ENCODE results near the gene RAP1GAP2.

Gene RAP1GAP2

GRCh38 chr17:2847381-2848333 is 51.4 kb downstream of the RAP1GAP2 start:
- FAIRE-seq: no peak

GRCh38 chr17:2849327-2849670 is 53.1 kb downstream of the RAP1GAP2 start:
- FAIRE-seq: no peak
- DNase-seq (ENCODE audit: extremely low spot score, insufficient read length, low read depth): no peak

More at GRCh38 chr17:2847381-2848333, 51.4 kb downstream of the RAP1GAP2 start:
- no peak for DNase-seq (ENCODE audit: extremely low spot score, insufficient read length, low read depth)

GRCh38 chr17:2850991-2851390 is 54.8 kb downstream of the RAP1GAP2 start:
- no peak for FAIRE-seq
- no peak for DNase-seq (ENCODE audit: extremely low spot score, insufficient read length, low read depth)

GRCh38 chr17:2851615-2852014 is 55.4 kb downstream of the RAP1GAP2 start:
- no peak for DNase-seq (ENCODE audit: extremely low spot score, insufficient read length, low read depth)
- FAIRE-seq: no peak

- FAIRE-seq: no peak
- DNase-seq (ENCODE audit: extremely low spot score, insufficient read length, low read depth): no peak
Observed at GRCh38 chr17:2852221-2852620, 56.0 kb downstream of the RAP1GAP2 start.

GRCh38 chr17:2852729-2853282 is 56.6 kb downstream of the RAP1GAP2 start:
- FAIRE-seq (no peak), DNase-seq (ENCODE audit: extremely low spot score, insufficient read length, low read depth) (no peak)

- no peak for DNase-seq (ENCODE audit: extremely low spot score, insufficient read length, low read depth)
- FAIRE-seq: no peak
Observed at GRCh38 chr17:2853283-2854142, 57.3 kb downstream of the RAP1GAP2 start.

- DNase-seq (ENCODE audit: extremely low spot score, insufficient read length, low read depth): no peak
- no peak for FAIRE-seq
Observed at GRCh38 chr17:2854143-2855055, 58.2 kb downstream of the RAP1GAP2 start.

GRCh38 chr17:2855063-2855600 is 58.9 kb downstream of the RAP1GAP2 start:
- no peak for FAIRE-seq
- DNase-seq (ENCODE audit: extremely low spot score, insufficient read length, low read depth): no peak

- FAIRE-seq: no peak
- DNase-seq (ENCODE audit: extremely low spot score, insufficient read length, low read depth): no peak
Observed at GRCh38 chr17:2856727-2857126, 60.5 kb downstream of the RAP1GAP2 start.

GRCh38 chr17:2860045-2860444 is 63.8 kb downstream of the RAP1GAP2 start:
- no peak for DNase-seq (ENCODE audit: extremely low spot score, insufficient read length, low read depth)
- no peak for FAIRE-seq

GRCh38 chr17:2860883-2861282 is 64.6 kb downstream of the RAP1GAP2 start:
- DNase-seq (ENCODE audit: extremely low spot score, insufficient read length, low read depth) (no peak), FAIRE-seq (no peak)

- FAIRE-seq (no peak), DNase-seq (ENCODE audit: extremely low spot score, insufficient read length, low read depth) (no peak)
Observed at GRCh38 chr17:2862197-2862596, 66.0 kb downstream of the RAP1GAP2 start.

- DNase-seq (ENCODE audit: extremely low spot score, insufficient read length, low read depth) (no peak), FAIRE-seq (no peak)
Observed at GRCh38 chr17:2863204-2863603, 67.0 kb downstream of the RAP1GAP2 start.

GRCh38 chr17:2865228-2865627 is 69.0 kb downstream of the RAP1GAP2 start:
- FAIRE-seq (no peak), DNase-seq (ENCODE audit: extremely low spot score, insufficient read length, low read depth) (no peak)

GRCh38 chr17:2867441-2868424 is 71.5 kb downstream of the RAP1GAP2 start:
- no peak for FAIRE-seq
- DNase-seq (ENCODE audit: extremely low spot score, insufficient read length, low read depth): no peak

- no peak for DNase-seq (ENCODE audit: extremely low spot score, insufficient read length, low read depth)
- FAIRE-seq: no peak
Observed at GRCh38 chr17:2869604-2870003, 73.4 kb downstream of the RAP1GAP2 start.

- FAIRE-seq: no peak
- DNase-seq (ENCODE audit: extremely low spot score, insufficient read length, low read depth): no peak
Observed at GRCh38 chr17:2871205-2871604, 75.0 kb downstream of the RAP1GAP2 start.
